PC-3 (cell line): Measurements from ENCODE around the gene JAZF1. TPM values are rescaled to one million over a fixed set of nuclear protein-coding genes. Genes with fewer than 3 reads are reported as not detected.

ENCODE experiments used
- ATAC-seq: fragments of 200-7000 bp; cut with Tn5 transposase; 2 replicates; pipeline ENCODE4 v1.9.1; 2020; ENCODE audit warnings: mild to moderate bottlenecking, moderate library complexity
- BruUV-seq: library from RNA; stranded (reverse); fragments of 400-500 nt; replicated peaks from 2 replicates; lab custom pipeline; 2021; lab: Mats Ljungman, UMichigan
- CTCF ChIA-PET: fragments of 300-600 bp; sonication (Branson Sonifier 250); formaldehyde crosslinking; loops from one replicate; lab custom pipeline; 2022; ENCODE audit warnings: antibody characterized with exemption; lab: Charles Lee
- POLR2A ChIA-PET: fragments of 300-600 bp; sonication (Branson Sonifier 250); formaldehyde crosslinking; loops from one replicate; lab custom pipeline; 2022; ENCODE audit warnings: antibody characterized with exemption; ENCODE audit not compliant: unreplicated experiment; lab: Charles Lee
- DNase-seq: peaks from one replicate; pipeline ENCODE4 v3.0.0-alpha.2; 2015
- H2AFZ ChIP-seq: fragments of 300-600 bp; sonication (generic); 2 replicates; pipeline ENCODE4 v1.6.0; 2016; ENCODE audit warnings: antibody characterized with exemption, low read length
- H3F3A ChIP-seq: fragments of 300-600 bp; sonication (generic); one replicate; pipeline ENCODE4 v1.6.0; 2017; ENCODE audit warnings: antibody characterized with exemption, low read length, control low read depth, mild to moderate bottlenecking; ENCODE audit not compliant: unreplicated experiment
- H3K27ac ChIP-seq: fragments of 300-600 bp; sonication (generic); 2 replicates; pipeline ENCODE4 v1.5.1; 2016; ENCODE audit warnings: mild to moderate bottlenecking, low read length
- H3K27me3 ChIP-seq: fragments of 300-600 bp; sonication (generic); 2 replicates; pipeline ENCODE4 v1.6.1; 2016; ENCODE audit warnings: low read length, mixed read lengths
- H3K36me3 ChIP-seq: fragments of 300-600 bp; sonication (generic); 2 replicates; pipeline ENCODE4 v1.6.1; 2016; ENCODE audit warnings: low read depth, mixed run types, low read length, mixed read lengths
- H3K4me1 ChIP-seq: fragments of 300-600 bp; sonication (generic); 2 replicates; pipeline ENCODE4 v1.5.1; 2016; ENCODE audit warnings: low read length; ENCODE audit not compliant: insufficient read depth
- H3K4me2 ChIP-seq: fragments of 300-600 bp; sonication (generic); 2 replicates; pipeline ENCODE4 v1.6.0; 2016; ENCODE audit warnings: low read length
- H3K4me3 ChIP-seq: fragments of 300-600 bp; sonication (generic); 2 replicates; pipeline ENCODE4 v1.5.1; 2016; ENCODE audit warnings: mild to moderate bottlenecking, low read length, mixed read lengths
- H3K79me2 ChIP-seq: fragments of 300-600 bp; sonication (generic); 2 replicates; pipeline ENCODE4 v1.6.1; 2017; ENCODE audit warnings: low read length, mixed read lengths
- H3K9ac ChIP-seq: fragments of 300-600 bp; sonication (generic); 2 replicates; pipeline ENCODE4 v1.6.0; 2016; ENCODE audit warnings: mild to moderate bottlenecking, low read length
- H3K9me2 ChIP-seq: fragments of 300-600 bp; sonication (generic); replicated peaks from 2 replicates; pipeline ENCODE4 v1.6.1; 2016; ENCODE audit warnings: mixed run types, low read length, mixed read lengths
- H3K9me3 ChIP-seq: fragments of 300-600 bp; sonication (generic); 2 replicates; pipeline ENCODE4 v1.6.1; 2016; ENCODE audit warnings: low read length, mixed read lengths
- H4K20me1 ChIP-seq: fragments of 300-600 bp; sonication (generic); 2 replicates; pipeline ENCODE4 v1.6.1; 2016; ENCODE audit warnings: low read length, mixed read lengths
- CTCF ChIP-seq: fragments of 300-600 bp; sonication (generic); conservative IDR thresholded peaks from 2 replicates; pipeline ENCODE4 v1.5.1; 2017; ENCODE audit warnings: antibody characterized with exemption, low read depth, mild to moderate bottlenecking, low read length
- EZH2 ChIP-seq: fragments of 300-600 bp; sonication (generic); IDR thresholded peaks from one replicate; pipeline ENCODE4 v1.6.1; 2017; ENCODE audit warnings: antibody characterized with exemption, mild to moderate bottlenecking, low read length; ENCODE audit not compliant: unreplicated experiment
- EZH2phosphoT487 ChIP-seq: fragments of 300-600 bp; sonication (generic); IDR thresholded peaks from 2 replicates; pipeline ENCODE4 v1.6.1; 2018; ENCODE audit warnings: mild to moderate bottlenecking, antibody characterized with exemption, low read length, borderline replicate concordance
- intact Hi-C: fragments of 100-400 bp; cut with micrococcal nuclease; formaldehyde crosslinking; loops from 2 replicates; pipeline ENCODE4 v1.9.0; 2023
- total RNA-seq: library from RNA; depleted of rRNA; stranded (reverse); fragments of >200 nt; gene quantifications from 2 replicates; pipeline ENCODE4 v1.2.3, GENCODE V29; 2014

The JAZF1 gene
- total RNA-seq, 1 experiment from 2014 or later = 2.3 TPM

GRCh38 chr7:27969346-27969745, 211.2 kb downstream of the JAZF1 start:
- ChIA-PET POLR2A (no interaction called here), CTCF (no interaction called here)
- Histone ChIP-seq H3F3A (no peaks in the 10 kb centered on the region), H3K27me3 (no peaks in the 10 kb centered on the region), H3K9ac (no peak overlapping the region), H4K20me1 (no peaks in the 10 kb centered on the region), H3K4me1 (no peaks in the 10 kb centered on the region), H2AFZ (no peak overlapping the region), H3K9me2 (no peaks in the 10 kb centered on the region), H3K79me2 (no peaks in the 10 kb centered on the region), H3K4me3 (no peak overlapping the region), H3K36me3 (no peaks in the 10 kb centered on the region), H3K4me2 (no peak overlapping the region), H3K27ac (no peak overlapping the region), H3K9me3 (no peaks in the 10 kb centered on the region)
- no peak for DNase-seq
- no peak for TF ChIP-seq EZH2phosphoT487
- no TSS peak for BruUV-seq
- intact Hi-C loops = no loop called here
- no peak for ATAC-seq

GRCh38 chr7:27967639-27968038, 213.0 kb downstream of the JAZF1 start:
- Histone ChIP-seq H3K9me3 (no peaks in the 10 kb centered on the region), H3K27ac (no peak overlapping the region), H3K9ac (no peak overlapping the region), H3K36me3 (no peaks in the 10 kb centered on the region), H2AFZ (no peak overlapping the region), H3K27me3 (no peaks in the 10 kb centered on the region), H4K20me1 (no peaks in the 10 kb centered on the region), H3F3A (no peaks in the 10 kb centered on the region), H3K79me2 (no peaks in the 10 kb centered on the region), H3K4me2 (no peak overlapping the region), H3K4me1 (no peaks in the 10 kb centered on the region), H3K9me2 (no peaks in the 10 kb centered on the region), H3K4me3 (no peak overlapping the region)
- intact Hi-C loops = no loop called here
- ChIA-PET CTCF (no interaction called here), POLR2A (no interaction called here)
- ATAC-seq = no peak
- DNase-seq = no peak
- TF ChIP-seq EZH2 = no peak
- no peak for TF ChIP-seq EZH2phosphoT487
- no peak for TF ChIP-seq CTCF
- BruUV-seq = no TSS peak

GRCh38 chr7:27966219-27966780, 214.3 kb downstream of the JAZF1 start:
- intact Hi-C loops = no loop called here
- DNase-seq = no peak

More at GRCh38 chr7:27966219-27966780, 214.3 kb downstream of the JAZF1 start:
- no TSS peak for BruUV-seq
- Histone ChIP-seq H3K4me3 (no peak overlapping the region), H3K4me1 (peaks cover 6% of the 10 kb centered on the region), H3K9me2 (no peaks in the 10 kb centered on the region), H2AFZ (no peak overlapping the region), H3K36me3 (no peaks in the 10 kb centered on the region), H3K9me3 (no peaks in the 10 kb centered on the region), H3K79me2 (no peaks in the 10 kb centered on the region), H3K9ac (no peak overlapping the region), H3F3A (no peaks in the 10 kb centered on the region), H3K27ac (no peak overlapping the region), H3K4me2 (no peak overlapping the region), H3K27me3 (no peaks in the 10 kb centered on the region), H4K20me1 (no peaks in the 10 kb centered on the region)
- TF ChIP-seq CTCF (no peak), EZH2 (no peak), EZH2phosphoT487 (no peak)
- ChIA-PET POLR2A (no interaction called here), CTCF (no interaction called here)
- no peak for ATAC-seq
